ENCODE data around the gene PINLYP. TPM values are rescaled to one million over a fixed set of nuclear protein-coding genes. Genes with fewer than 3 reads are reported as not detected.

The PINLYP gene
- total RNA-seq, 2 experiments from 2014 or later: 0.40 to 4.9 TPM

GRCh38 chr19:43555185-43555770, 20.3 kb upstream of the PINLYP start:
- no peak overlapping the region for H3K27ac ChIP-seq (ENCODE audit: low read depth, low read length, poor library complexity, severe bottlenecking)
- peaks cover 61% of the 10 kb centered on the region for H3K36me3 ChIP-seq (ENCODE audit: insufficient read depth, low read length)
- H4K20me1 ChIP-seq (ENCODE audit: insufficient read depth, low read length): no peaks in the 10 kb centered on the region
- no peak overlapping the region for H3K4me3 ChIP-seq (ENCODE audit: low read depth, low read length, poor library complexity, severe bottlenecking)
- H3K9me2 ChIP-seq (ENCODE audit: insufficient read depth, low read length): no peaks in the 10 kb centered on the region
- H3K4me2 ChIP-seq (ENCODE audit: low read length): no peak overlapping the region
- no peak overlapping the region for H2AFZ ChIP-seq (ENCODE audit: low read length)
- no peaks in the 10 kb centered on the region for H3K79me2 ChIP-seq (ENCODE audit: insufficient read depth, low read depth, low read length)
- DNase-seq (ENCODE audit: low spot score): peak; percentile 68
- H3K9me3 ChIP-seq (ENCODE audit: low read length): no peaks in the 10 kb centered on the region
- POLR2A ChIA-PET: interaction anchor here (0.6 to 1.0 kb wide), 3 partner anchors 19 to 39 kb away, joined by 3 to 4 read pairs (median 3); partner anchors contain the start of genes PINLYP and XRCC1
- no TSS peak for BruUV-seq (replicated peaks)
- TF ChIP-seq EZH2phosphoT487 (IDR thresholded peaks at IDR 0.05; ENCODE audit: borderline replicate concordance, low read depth, low read length): no peak
- peak; percentile 88 for TF ChIP-seq CTCF (conservative IDR thresholded peaks at IDR 0.05; ENCODE audit: low read length)
- no peaks in the 10 kb centered on the region for H3K4me1 ChIP-seq (ENCODE audit: insufficient read depth, low read length, poor library complexity, severe bottlenecking)
- CTCF ChIA-PET (ENCODE audit: unreplicated experiment): interaction anchor here (0.6 to 1.0 kb wide), 3 partner anchors 10 to 39 kb away, joined by 3 to 4 read pairs (median 3); no protein-coding TSS in a partner anchor
- intact Hi-C loops (cut with micrococcal nuclease; ENCODE audit: unreplicated experiment): no loop called here

- POLR2A ChIA-PET: interaction anchor here (0.7 to 0.8 kb wide), 2 partner anchors 80 to 235 kb away, joined by 3 read pairs; no protein-coding TSS in a partner anchor
- Histone ChIP-seq H3K79me2 (ENCODE audit: insufficient read depth, low read depth, low read length) (no peaks in the 10 kb centered on the region), H2AFZ (ENCODE audit: low read length) (no peak overlapping the region), H3K4me2 (ENCODE audit: low read length) (no peak overlapping the region), H3K36me3 (ENCODE audit: insufficient read depth, low read length) (peaks cover 53% of the 10 kb centered on the region), H3K4me3 (ENCODE audit: low read depth, low read length, poor library complexity, severe bottlenecking) (no peak overlapping the region), H3K27ac (ENCODE audit: low read depth, low read length, poor library complexity, severe bottlenecking) (no peak overlapping the region), H3K9me3 (ENCODE audit: low read length) (no peaks in the 10 kb centered on the region), H3K4me1 (ENCODE audit: insufficient read depth, low read length, poor library complexity, severe bottlenecking) (peaks cover 8% of the 10 kb centered on the region), H4K20me1 (ENCODE audit: insufficient read depth, low read length) (no peaks in the 10 kb centered on the region), H3K9me2 (ENCODE audit: insufficient read depth, low read length) (no peaks in the 10 kb centered on the region)
- no peak for DNase-seq (ENCODE audit: low spot score)
- no peak for TF ChIP-seq EZH2phosphoT487 (IDR thresholded peaks at IDR 0.05; ENCODE audit: borderline replicate concordance, low read depth, low read length)
- no peak for TF ChIP-seq CTCF (conservative IDR thresholded peaks at IDR 0.05; ENCODE audit: low read length)
- no TSS peak for BruUV-seq (replicated peaks)
- CTCF ChIA-PET (ENCODE audit: unreplicated experiment): interaction anchor here (1.1 kb wide), 1 partner anchor 25 kb away, joined by 3 read pairs; no protein-coding TSS in a partner anchor
- intact Hi-C loops (cut with micrococcal nuclease; ENCODE audit: unreplicated experiment): no loop called here
Observed at GRCh38 chr19:43560687-43561086, 14.9 kb upstream of the PINLYP start.
